ENCODE results near the gene MIA.
"Not testable (repeated sequence)": the region's sequence is repeated elsewhere in the genome, so short reads cannot be mapped to it uniquely, and the experiment has no call there.

DNA sequence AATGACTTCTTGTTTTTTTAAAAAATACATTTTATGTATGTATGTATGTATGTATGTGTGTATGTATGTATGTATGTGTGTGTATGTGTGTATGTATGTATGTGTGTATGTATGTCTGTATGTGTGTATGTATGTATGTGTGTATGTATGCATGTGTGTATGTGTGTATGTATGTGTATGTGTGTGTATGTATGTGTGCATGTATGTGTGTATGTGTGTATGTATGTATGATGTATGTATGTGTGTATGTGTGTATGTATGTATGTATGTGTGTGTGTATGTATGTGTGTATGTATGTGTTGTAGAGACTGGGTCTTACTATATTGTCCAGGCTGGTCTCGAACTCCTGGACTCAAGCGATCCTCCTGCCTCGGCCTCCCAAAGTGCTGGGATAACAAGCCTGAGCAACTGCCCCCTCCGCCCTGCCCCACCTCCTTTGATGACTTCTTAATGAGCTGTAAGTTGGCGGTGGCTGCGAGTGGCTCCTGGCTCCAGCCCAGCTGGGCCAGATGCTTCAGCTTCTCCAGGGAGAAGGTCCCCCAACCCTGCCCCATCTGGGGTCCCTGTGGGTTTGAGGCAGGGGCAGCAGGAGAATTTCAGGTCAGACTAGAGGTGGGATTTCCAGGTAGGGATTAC, 50.3 kb downstream of the MIA start:
- TF ChIP-seq POLR2AphosphoS5 (IDR thresholded peaks at IDR 0.05); POLR2A (IDR thresholded peaks at IDR 0.05; ENCODE audit: low read depth); EP300 (IDR thresholded peaks at IDR 0.05): not testable (repeated sequence)
- TF ChIP-seq, protein P1, sequence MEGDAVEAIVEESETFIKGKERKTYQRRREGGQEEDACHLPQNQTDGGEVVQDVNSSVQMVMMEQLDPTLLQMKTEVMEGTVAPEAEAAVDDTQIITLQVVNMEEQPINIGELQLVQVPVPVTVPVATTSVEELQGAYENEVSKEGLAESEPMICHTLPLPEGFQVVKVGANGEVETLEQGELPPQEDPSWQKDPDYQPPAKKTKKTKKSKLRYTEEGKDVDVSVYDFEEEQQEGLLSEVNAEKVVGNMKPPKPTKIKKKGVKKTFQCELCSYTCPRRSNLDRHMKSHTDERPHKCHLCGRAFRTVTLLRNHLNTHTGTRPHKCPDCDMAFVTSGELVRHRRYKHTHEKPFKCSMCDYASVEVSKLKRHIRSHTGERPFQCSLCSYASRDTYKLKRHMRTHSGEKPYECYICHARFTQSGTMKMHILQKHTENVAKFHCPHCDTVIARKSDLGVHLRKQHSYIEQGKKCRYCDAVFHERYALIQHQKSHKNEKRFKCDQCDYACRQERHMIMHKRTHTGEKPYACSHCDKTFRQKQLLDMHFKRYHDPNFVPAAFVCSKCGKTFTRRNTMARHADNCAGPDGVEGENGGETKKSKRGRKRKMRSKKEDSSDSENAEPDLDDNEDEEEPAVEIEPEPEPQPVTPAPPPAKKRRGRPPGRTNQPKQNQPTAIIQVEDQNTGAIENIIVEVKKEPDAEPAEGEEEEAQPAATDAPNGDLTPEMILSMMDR (IDR thresholded peaks at IDR 0.05), result not testable (repeated sequence)
